ENCODE measurements around the gene ANO10.
"Not testable (repeated sequence)": the region's sequence is repeated elsewhere in the genome, so short reads cannot be mapped to it uniquely, and the experiment has no call there.

ANO10 gene

DNA sequence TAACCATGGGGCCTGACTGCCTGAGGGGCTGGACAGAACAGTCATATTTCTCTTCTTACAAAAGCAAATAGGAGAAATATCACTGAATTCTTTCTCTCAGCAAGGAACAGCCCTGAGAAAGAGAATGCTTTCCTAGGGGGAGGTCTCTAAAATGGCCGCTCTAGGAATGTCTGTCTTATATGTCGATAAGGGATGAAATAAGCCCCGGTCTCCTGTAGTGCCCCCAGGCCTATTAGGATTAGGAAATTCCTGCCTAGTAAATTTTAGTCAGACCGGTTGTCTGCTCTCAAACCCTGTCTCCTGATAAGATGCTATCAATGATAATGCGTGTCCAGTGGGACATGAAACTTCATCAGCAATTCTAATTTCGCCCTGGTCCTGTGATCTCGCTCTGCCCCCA is 103.3 kb downstream of the ANO10 start:
- not testable (repeated sequence) for DNase-seq (ENCODE audit: low read depth)

DNA sequence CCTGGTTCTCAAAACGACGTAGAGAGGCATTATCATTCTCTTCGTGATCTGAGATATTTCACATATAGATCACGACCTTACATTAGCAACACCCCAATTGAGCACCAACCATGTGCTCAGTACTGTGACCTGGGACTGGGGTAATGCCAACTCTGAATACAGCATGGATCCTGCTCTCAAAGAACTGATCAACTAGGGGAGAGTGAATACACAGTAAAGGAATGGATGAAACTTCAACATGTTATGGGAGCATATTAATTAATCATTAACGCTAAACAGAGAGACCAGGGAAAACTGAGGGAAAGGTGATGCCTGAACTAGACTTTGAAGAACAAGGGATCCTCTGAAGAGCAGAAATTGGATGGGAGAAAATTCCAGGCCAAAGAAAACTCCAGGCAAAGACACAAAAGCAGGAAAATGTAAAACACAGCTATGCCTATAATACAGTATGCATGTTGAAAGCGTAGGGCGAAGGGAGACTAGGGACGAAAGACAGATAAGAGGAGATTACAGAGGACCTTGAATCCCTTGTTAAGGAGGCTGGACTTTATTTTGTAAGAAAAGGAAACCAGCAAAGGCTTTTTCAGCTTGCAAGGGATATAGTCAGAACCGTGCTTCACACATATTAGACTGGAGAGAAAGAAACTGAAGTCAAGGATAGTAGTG is 105.7 kb downstream of the ANO10 start:
- DNase-seq (ENCODE audit: low read depth) = no peak

DNA sequence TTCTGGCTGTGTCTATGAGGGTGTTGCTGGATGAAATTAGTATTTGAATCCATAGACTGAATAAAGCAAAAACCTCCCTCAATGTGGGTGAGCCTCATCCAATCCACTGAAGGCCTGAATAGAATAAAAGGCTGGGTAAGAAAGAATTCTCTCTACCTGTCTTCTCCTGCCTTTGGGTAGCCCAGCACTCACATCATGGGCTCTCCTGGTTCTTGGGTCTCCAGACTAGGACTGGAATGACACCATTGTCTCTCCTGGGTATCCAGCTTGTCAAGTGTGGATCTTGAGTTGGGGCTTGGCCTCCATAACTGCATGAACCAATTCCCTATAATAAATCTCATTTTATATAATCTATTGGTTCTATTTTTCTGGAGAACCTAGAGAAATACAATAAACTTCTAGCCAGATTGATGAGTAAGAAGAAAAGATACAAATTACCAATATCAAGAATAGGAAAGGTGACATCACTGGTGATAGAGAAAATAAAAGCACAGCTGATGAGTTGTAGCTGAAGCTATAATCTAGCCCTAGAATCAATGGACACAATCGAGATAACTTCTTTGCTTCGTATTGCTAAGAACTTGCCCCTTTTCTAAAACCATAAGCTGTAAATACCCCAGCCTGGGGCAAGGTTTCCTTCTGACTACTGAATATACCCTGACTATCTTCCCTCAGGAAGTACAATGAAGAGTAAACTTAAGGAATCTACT is 106.4 kb downstream of the ANO10 start:
- no peak for DNase-seq (ENCODE audit: low read depth)

DNA sequence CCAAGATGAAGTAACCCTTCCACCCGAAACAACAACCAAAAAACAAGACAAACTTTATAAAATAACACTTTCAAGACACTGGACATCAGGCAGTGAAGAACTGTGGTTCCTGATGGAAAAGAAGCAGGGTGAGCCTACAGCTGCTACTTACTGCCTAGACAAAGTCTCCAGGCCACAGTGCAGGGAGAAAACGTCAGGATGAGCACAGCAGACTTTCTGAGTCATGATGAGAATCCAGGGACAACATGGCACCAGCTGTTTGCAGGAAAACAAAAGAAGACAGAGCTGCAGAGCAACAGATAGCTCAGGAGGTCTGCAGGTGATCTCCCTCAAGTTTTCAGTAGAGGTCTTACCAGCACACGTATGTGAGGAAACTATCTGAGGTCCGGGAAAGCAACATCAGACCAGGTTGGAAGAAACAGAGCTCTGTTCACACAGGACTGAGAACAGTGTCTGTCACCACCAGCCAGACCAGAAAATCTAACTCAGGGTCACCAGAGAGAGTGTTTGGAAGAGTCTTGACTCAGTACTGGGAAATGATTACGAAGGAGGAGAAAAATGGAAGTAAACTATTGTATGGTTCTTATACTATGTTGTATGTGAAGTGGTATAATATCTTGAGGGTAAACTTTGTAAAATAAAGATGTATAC is 108.9 kb downstream of the ANO10 start:
- DNase-seq (ENCODE audit: low read depth) = no peak

DNA sequence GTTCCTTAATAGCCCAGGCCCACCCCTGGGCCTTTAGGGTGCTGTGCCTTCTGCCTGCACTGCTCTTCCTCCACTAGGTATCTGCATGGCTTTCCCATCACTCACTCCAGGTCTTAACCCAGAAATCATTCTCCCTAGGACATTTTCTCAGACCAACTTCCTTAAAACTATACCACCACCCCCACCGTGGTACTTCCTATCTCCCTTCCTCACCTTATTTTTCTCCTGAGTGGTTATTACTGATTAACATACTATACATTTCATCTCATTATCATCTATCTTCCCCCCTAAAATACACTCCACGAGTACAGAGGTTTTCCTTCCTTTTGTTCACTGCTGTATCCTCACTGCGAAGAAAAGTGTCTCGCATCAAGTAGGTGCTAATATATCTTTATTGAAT is 115.2 kb downstream of the ANO10 start:
- DNase-seq (ENCODE audit: low read depth) = no peak

DNA sequence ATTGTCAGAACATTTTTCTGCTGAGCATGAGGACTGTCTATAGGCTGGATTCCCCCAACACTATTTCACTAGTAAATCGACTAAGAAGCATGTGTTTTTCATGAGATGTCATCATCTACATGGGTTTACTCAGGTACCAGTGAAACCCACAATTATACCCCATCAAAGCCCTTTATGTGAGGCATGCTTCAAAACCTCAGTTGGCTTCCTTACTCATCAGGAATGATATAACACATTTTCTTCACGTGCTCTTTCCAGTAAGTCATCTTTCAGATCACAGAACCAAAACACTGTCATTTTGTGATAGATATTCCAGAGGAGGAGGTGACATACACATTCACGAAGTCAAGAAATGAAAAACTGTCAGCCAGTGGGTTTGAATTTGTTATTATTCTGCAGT is 116.5 kb downstream of the ANO10 start:
- no peak for DNase-seq (ENCODE audit: low read depth)

DNA sequence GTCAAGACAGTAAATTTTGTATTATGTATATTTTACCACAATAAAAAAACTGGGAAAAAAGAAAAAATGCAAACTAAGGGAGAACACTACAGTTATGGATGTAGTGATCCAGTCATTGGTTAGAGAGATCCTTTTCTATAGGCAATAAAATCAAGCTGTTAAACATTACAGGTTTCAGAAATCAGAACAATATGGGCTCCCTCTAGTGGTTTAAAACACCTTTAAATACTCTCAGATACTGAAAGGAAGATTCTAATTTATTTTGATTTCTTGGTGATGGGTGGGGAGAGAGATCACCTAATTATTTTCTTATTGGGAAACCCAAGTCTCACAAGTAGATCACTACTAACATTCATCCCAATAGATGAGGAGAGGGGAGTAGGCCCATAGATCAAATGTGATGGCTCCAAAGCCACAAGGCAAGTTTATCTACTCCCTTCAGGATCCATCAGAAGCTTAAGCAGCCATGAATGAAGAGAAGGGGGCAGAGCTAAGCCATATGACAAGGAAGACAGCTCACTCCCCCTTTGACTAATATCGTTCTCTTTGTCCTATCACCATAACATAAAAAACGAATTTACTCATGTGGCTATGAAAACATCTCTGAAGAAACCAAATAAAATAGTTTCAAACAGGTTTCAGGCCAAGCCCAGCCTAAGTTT is 118.6 kb downstream of the ANO10 start:
- no peak for DNase-seq (ENCODE audit: low read depth)

DNA sequence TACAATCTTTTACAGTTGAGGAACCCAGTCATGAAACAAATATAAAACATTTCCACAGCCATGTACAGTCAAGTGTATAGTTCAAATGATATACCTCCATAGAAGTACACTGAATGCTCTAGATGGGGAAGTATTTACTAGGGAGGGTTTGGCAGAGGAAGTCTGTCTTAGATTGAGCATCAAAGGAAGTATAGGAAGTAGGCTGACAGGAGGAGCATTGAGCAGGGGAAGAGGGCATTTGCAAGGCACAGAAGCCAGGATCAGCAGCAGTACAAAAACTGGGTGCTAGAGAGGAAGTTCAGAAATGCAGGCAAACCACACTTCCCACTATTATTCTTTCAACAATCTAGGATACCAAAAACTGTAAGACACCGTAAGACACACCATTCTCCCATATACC is 122.6 kb downstream of the ANO10 start:
- DNase-seq (ENCODE audit: low read depth) = no peak

DNA sequence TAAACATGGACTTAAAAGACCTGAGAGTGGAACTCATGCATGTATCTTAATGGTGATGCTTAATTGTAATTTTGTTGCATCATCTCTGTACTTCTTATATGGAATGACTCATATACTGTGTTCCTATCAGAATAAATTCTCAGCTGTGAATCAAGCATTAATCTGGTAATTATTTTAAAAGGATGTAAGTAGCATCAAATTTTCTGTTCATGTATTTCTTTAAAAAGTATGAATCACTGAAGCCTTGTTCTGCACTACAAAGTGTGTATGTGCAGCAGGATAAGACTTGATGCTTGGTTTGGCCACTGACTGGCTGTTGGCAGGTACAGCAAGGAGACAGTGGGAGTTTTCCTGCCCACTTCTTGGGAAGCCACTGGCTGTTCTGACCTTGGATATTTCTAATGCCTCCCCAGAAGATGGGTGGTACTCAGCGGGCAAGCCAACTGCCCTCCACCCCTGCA is 123.9 kb downstream of the ANO10 start:
- DNase-seq (ENCODE audit: low read depth) = no peak

DNA sequence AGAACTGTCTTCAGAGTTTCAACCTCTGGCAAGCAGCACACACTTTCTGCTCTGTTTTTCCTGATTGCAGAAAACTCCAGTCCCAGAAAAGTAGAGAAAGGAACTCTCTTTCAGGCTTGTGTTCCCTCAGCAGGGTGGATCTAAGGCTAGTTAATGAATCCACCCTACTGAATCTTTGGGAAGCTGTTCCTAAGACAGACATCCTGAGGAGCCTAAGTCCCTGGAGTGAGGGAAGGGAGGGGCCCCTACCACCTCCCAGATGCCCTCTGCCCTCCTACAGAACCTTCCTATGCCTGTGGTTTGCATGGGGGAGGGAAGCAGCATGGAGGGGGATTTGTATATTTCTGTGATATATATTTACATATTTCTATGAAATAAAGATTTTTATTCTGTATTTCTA is 124.4 kb downstream of the ANO10 start:
- no peak for DNase-seq (ENCODE audit: low read depth)

DNA sequence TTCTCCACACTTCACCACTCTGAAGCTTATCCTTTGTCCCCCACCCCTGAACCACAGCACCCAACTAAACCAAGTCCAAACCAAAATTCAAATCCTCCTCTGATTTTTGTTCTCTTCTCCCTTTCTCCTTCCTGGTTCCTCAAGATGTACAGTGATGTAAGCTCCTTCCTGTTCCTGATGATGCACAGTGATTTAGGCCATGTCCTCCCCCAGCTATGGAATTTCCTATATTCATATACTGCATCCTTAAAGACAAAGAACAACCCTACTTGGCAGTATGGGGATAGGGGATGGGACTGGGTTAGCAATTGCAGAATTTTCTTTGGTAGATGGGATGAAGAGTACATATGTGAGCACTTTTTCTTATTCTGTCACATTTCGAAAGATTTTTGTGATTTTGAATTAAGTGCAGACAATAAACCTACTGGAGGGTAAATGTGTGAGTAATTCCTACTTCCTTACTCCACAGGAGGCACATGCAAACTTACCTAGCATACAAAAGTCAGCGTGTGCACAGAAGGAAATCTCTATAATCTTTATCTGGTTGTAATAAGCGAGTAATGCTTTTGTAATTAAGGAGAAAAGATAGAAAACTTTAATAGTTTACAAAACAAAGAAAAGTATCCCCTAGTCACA is 125.0 kb downstream of the ANO10 start:
- no peak for DNase-seq (ENCODE audit: low read depth)

DNA sequence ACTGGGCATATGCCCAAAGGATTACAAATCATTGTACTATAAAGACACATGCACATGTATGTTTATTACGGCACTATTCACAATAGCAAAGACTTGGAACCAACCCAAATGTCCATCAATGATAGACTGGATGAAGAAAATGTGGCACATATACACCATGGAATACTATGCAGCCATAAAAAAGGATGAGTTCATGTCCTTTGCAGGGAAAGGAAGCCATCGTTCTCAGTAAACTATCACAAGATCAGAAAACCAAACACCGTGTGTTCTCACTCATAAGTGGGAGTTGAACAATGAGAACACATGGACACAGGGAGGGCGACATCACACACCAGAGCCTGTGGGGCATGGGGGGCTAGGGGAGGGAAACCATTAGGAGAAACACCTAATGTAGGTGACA is 128.9 kb downstream of the ANO10 start:
- DNase-seq (ENCODE audit: low read depth) = not testable (repeated sequence)

DNA sequence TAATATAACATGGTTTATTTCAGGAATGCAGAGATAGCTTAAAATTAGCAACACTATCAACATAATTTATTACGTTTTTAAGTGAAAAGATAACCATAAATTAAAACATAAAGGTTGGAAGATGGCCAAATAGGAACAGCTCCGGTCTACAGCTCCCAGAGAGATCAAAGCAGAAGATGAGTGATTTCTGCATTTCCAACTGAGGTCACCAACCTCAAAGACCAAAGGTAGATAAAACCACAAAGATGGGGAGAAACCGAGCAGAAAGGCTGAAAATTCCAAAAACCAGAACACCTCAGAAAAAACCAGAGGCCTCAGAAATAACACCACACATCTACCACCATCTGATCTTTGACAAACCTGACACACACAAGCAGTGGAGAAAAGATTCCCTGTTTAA is 130.0 kb downstream of the ANO10 start:
- not testable (repeated sequence) for DNase-seq (ENCODE audit: low read depth)

DNA sequence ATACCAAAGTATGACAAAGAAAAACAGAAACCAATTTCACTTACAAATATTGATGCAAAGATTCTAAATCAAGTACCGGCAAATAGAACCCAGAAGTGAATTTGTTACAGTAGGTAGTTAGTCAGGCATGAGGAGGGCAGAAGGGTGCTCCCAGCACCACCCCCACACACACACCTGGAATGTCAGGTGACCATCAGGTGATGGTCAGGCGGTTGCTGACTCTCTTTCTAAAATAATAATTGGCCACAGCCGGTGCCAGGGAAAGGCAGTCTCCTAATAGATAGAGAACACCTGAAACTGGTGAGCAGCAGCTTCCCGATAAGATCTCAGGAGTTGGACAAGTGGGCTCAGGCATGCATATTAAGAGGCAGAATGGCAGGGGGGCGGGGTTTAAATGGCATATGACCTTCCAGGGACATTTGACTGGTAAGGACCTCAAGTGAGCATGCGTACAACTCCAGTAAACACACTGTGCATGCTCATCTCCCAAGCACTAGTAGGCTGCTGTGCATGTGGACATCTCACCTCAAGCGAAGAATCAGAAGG is 131.1 kb downstream of the ANO10 start:
- no peak for DNase-seq (ENCODE audit: low read depth)

DNA sequence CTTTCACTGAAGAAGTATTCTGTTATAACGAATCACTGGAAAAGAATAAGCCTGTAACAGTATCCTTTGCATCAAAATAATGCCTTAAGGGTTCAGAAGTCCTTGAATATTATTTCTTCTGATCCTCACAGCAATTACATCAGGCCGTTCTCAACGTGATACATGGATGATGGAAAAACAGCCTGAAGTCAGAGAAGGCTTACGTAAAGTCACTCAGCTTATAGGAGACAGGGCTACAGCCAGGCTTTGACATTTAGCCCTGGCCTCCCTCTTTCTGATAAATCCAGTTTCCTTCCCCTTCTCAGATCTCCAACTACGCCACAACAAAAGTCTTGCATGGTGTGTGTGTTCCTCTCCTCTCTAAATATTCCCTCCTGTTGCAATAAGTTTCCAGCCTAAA is 131.9 kb downstream of the ANO10 start:
- no peak for DNase-seq (ENCODE audit: low read depth)

DNA sequence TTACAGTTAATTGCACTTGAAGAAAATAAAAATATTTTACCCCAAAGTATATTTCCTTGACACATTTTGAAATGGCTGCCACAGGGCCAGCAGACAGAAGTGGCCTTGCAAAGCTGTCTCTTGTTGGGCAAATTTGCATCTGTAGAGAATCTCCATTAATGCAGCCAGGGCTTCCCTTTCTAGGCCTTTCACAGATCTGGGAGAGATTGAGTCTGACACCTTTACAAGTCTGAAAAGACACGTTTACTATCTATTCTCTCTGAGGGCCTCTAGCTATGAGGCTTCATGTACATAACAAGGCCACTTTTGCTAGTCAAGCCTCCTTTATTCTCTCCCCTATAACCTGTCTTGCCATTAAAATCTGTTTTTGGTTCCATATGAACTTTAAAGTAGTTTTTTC is 135.9 kb downstream of the ANO10 start:
- no peak for DNase-seq (ENCODE audit: low read depth)

DNA sequence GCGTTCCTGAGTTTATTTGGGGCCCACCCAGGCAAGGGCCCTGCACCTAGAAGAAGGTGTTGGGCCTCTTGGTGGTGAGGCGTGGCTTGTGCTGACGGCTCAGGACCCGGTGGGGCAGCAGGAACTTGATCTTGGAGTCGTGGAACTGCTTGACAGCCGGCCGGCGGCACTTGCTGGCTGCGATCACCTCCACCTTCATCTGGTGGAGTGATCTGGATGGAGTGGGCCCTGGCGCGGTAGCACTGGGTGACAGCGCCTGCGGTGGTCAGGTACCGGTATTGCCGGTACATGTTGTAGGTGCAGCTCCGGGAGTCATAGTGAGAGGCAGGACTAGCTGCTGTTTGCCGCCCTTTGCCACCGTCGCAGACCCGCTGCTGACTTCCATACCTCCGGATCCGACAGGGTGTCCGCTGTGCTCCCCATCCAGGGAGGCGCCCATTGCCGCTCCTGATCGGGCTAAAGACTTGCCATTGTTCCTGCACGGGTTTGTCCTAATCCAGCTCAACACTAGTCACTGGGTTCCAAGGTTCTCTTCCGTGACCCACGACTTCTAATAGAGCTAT is 136.8 kb downstream of the ANO10 start:
- no peak for DNase-seq (ENCODE audit: low read depth)

DNA sequence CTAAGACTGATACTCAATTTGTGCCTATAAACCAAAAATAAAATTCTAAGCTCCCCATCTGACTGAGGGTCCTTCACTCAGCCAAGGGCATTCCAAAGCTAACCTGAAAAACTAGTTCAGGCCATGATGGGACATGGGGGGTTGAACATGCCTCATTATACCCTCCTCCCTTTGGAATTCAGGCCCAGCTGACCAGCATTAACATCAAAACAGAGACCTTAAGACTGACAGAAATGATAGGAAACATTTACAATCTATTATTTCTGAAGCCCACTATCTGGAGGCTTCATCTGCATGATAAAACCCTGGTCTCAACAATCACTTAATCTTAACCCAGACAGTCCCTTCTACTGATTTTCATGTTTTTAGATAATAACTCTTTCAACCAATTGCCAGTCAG is 140.4 kb downstream of the ANO10 start:
- no peak for DNase-seq (ENCODE audit: low read depth)

DNA sequence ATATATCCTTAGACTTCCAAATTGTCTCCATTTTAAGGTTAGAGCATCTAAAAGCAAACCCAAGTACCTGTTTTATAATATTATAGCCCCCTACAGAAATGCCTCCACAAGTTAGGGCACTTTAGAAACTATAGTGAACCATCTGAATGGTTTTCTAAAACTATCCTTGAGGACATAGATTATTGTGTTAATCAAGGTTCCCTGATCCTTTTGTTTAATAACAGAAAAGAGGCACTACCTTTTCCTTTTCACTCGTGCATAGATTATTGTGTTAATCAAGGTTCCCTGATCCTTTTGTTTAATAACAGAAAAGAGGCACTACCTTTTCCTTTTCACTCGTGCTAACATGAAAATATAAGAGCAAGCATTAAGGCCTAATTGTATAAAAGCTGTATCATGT is 143.0 kb downstream of the ANO10 start:
- DNase-seq (ENCODE audit: low read depth) = not testable (repeated sequence)

DNA sequence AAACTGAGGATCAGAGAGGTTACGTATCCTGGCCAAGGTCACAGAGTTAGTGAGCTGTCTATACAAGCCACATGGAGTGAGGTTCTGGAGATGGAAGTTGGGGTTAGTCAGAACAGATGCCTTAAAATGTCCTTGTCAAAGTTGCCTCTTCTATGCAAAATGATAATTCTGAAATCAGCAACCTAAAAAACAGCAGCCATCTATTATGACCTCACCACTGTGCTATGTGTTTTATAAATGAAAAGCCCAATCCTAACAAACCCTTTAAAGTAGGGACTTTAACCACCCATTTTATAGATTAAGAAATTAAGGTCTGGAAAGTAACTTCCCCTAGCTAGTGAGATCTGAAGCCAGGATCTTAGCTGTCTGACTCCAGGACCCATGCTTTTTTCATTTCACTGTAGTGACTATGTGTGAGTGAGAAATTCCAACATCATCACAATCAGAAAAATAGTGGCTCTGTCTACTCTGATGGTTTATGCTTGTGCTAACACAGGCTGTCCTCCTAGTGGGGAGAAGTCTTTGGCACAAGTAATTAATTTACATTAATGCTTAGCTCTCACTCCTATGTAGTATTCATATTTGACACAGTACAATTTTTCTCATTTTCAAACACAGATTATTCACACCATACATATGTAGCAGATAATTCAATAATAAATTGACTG is 143.6 kb downstream of the ANO10 start:
- no peak for DNase-seq (ENCODE audit: low read depth)

DNA sequence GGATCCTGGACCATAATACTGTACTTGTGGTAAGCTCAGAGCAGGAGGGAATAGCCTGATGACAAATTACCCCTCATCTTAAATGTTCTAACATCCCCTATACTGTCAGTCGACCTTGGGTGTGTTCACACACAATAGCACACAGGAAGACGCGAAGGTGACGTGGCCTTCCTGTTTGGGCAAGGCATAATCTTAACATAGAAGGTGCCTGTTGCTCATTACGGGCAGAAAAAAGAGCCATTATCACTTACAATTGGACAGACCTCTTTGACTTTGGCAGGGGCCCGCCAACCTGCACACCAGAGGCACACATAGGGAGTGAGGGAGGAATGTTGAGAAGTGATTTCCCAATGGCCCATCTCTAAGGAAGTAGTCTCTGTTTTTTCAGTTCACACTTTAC is 144.2 kb downstream of the ANO10 start:
- no peak for DNase-seq (ENCODE audit: low read depth)

Measured in stromal cell of bone marrow (primary cell).